Left renal pelvis (tissue), 4 donors: Measurements from ENCODE around the gene CDX1. TPM values are rescaled to one million over a fixed set of nuclear protein-coding genes. Genes with fewer than 3 reads are reported as not detected.

ENCODE experiments used
- DNase-seq, 4 donors: peaks; one replicate each; pipeline ENCODE4 v3.0.0-alpha.2; 2013; ENCODE audit warnings: low read depth in 4 of 4, low spot score in 3 of 4
- polyA plus RNA-seq, 4 donors: library from polyadenylated mRNA; unstranded; fragments of 120-200 nt; gene quantifications; one replicate each; pipeline ENCODE4 v1.2.1, GENCODE V29; 2013; ENCODE audit not compliant: insufficient read length in 4 of 4

CDX1 gene
- polyA plus RNA-seq, 4 donors, result 0.10 to 0.73 (median 0.53) TPM

DNA sequence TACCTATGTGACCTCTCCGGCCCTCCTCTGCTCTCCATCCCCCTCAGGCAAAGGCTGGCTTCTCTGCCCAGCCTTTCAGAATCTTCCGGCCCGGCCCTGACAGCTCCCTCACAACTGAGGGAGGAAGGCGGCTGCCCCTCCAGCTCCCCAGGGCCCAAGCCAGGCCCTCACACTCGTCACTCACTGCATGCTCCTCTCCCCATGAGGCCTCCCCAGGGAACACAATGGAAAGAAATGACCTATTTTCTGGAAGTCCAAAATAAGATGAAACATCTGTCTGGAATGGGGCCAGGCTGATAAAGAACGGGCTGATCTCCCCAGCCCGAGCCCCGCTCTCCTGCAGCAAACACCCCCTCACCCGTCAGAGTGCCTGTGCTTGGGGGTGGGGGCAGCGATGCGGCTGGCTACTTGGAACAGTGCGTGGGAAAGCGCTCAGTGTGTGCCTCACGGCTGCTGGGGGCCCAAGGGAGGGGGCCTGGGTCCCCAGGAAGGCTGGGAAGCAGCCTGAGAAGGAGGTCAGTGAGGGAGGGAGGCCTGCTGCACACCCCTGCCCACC is 22.3 kb upstream of the CDX1 start:
- no peak for DNase-seq

DNA sequence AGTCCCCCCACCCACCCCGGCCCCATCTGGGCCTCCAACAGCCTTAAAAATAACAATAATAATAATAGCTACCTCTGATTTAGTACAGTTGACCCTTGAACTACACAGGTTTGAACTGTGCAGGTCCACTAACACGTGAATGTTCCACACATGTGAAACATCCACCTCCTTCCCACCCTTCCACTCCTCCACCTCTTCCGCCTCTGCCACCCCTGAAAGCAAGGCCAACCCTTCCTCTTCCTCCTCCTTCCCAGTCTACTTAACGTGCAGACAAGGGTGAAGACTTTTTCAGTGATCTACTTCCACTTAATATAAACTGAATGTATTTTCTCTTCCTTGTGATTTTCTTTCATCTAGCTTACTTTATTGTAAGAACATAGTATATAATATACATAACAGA is 21.7 kb upstream of the CDX1 start:
- no peak for DNase-seq

DNA sequence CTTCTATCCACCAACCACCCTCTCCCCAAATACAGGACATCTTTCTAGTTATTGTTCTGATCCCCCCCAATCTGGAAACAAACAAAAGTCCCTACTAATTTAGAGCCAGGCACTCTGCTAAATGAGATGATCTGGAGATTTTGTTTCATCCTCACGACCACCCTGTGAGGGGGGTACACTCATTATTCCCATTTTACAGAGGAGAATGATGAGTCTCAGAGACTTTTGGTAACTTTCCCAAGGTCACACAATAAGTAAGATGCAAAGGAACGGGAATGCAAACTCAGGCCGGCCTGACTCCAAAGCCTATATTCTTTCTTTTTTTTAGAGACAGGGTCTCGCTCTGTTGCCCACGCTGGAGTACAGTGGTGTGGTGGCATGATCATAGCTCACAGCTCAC is 20.3 kb upstream of the CDX1 start:
- no peak for DNase-seq

DNA sequence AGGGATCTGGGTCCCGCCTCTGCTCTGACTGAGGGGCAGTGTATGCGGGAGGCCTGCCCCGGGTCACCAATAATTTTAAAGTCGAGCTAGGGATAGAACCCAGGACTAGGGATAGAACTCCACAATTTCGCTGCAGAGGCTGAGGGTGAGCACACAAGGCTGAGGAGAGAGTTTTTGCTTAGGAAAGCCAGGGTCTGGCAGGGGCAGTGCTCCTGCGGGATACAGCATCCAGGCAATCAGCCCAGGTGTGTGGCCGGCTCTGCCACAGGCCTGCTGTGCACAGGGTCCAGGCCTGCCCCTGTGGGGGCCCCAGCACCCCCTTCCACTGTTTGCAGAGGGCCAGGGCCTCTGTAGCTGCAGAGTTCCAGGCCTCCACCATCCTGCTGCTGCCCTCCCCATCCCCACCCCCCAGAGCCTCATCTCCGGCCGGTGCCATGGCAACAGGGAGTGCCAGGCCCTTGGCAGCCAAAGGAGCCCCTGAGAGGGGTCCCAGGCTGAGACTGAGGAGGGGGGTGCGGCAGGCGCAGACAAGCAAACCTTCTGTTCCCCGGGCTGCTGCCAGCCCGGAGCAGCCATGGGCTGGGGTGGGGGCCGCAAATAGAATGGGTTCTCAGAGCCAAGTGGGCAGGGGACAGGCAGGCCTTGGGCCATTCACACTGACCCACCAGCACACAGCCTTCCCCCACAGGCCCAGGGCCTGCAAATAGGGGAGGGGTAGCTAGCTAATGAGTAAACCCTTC is 19.5 kb upstream of the CDX1 start:
- DNase-seq, result no peak

DNA sequence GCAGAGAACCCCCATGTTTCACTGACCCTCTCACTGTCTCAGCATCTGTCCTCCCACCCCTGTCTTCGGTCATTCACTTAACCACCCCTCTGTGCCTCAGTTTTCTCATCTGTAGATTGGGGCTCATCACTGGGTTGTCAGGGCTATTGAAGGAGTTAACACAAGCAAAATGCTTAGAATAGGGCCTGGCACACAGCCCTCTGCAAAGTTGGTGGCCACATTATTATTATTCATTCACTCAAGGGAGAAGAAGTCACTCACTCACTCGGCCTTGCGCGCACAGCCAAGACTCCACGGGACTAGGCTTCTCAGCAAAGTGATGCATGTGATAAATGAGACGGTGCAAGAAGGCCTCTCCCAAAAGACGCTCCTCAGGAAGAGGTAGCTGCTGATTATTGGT is 18.9 kb upstream of the CDX1 start:
- no peak for DNase-seq

DNA sequence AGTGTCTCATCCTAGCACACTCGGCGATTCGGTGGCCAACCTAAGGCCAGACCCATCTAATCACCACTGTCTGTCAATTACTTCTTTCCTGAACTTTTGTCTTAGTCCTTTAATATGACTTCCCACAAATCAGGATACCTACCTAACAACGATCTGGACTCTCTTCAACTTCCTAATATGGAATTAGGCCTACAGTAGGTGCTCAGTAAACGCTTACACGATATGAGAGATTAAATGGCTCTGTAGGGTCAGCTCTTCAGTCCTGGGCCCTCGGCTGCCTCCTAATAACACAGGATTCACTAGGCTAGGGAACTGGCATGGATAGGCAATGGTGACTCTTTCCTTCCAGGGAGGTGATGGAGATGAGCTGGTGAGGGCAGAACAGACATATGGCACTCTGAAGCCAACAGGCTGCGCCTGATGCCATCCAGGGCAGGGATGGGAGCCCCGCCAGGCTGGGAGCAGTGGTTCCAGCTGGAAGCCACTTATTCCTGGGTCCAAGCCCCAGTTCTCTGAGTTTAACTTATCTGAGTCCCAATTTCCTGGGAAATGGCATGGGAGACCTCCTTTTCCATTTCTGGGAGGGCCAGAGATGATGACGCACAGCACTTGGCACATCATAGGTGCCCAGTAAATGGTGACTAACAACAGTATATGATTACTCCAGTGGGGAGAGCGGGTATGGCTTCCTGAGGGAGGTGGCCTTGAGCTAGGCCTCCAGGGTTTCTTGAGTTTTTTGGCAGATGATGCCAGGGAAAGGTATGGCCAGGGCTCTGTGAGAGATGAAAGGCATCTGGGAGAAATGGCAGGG is 18.3 kb upstream of the CDX1 start:
- no peak for DNase-seq

DNA sequence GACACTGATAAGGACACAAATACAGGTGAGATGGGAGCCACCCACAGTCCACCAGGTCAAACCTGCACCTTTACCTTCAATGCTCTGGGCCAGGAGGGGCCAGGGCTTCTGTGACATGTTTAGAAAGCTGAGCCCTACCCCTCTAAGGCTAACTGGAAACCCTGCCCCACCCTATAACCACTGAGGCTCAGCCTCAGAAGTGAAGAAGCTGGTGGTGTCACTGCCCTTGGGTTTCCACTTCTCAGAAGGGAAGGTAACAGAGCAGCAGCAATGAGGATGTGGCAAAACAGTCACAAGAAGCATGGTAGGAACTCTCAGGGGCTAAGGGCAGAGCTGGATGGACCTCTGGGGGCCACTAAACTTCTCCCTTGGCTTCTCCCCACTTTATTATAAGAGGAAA is 17.0 kb upstream of the CDX1 start:
- no peak for DNase-seq

DNA sequence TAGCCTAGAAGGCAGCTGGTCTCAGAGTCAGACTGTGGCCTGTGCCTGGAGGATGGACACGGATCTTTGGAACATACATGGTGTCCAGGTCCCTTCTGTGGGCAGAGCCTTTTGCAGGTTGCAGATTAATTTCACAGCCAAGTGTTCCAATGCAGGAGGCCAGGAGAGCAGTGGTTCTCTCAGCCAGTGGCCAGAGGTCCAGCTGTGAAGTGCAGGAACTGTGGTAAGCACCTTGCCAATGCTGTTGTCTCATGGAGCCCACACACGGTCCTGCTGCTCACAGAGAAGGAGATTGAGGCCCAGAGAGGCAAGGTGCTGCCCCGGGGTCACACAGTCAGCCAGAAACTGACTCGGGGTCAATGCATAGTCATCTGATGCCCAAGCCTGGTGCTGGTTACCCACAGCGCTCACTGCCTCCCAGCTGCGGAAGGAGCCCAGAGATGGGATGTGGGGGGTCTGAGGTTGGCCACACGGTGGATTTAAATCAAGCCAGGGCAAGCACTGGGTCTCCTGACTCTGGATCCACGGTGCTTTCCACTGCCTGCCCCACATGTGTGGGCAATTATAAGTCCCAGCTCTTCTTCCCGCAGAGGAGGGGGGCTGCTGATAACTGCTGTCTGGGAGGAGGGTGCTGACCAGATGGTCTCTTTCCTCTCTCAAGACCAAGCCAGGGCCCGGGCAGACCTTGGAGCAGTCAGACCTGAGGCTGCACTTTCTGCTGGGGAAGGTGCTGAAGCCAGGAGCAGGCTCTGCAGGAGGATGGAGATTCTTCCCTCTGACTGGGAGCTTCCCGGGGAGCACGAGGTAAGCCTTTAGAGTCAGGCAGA is 13.7 kb upstream of the CDX1 start:
- no peak for DNase-seq

DNA sequence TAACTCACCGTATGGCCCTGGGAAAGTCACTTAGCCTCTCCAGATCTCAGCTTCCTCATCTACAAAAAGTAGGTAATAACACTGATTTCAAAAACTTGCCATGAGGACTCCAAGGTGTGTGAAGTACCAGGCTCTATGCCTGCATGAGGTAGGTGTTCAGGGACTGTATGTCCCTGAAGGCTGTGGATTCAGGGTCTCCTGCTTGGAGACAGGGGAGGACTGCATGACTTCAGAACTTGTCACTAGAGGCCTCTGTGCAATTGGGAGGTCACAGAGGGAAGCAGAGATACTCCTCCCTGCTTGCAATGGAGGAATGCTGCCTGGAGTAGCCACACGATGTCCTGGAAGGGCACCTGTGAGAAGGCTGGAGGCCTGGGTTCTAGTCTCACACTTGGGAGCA is 13.1 kb upstream of the CDX1 start:
- no peak for DNase-seq

DNA sequence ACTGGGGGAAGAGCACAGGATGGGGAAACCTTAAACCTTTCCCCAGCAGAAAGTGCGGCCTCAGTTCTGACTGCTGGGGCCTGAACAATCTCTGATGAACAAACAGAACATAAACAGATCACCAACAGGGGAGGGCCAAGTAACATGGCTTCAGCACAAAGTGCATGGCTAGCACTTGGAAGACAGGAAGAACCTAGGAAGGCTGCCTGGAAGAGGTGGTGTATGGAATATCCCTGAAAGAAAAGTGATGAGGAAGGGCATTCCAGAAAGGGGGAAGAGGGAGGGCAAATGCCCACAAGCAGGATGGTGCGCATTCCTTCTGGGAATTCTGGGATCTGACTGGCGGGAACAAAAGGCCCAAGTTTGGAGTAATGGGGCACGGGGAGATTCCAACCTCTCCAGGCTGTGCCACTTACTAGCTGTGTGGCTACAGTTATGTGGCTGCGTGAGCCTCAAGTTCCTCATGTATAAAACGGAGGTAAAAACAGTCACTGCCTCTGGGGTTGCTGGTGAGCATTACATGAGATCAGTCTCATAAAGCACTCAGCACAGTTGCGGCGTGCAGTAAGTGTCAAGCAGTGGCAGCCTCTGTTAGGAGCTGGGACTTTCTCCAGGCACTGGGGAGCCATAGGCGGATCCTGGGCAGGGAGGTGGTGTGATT is 12.5 kb upstream of the CDX1 start:
- no peak for DNase-seq

DNA sequence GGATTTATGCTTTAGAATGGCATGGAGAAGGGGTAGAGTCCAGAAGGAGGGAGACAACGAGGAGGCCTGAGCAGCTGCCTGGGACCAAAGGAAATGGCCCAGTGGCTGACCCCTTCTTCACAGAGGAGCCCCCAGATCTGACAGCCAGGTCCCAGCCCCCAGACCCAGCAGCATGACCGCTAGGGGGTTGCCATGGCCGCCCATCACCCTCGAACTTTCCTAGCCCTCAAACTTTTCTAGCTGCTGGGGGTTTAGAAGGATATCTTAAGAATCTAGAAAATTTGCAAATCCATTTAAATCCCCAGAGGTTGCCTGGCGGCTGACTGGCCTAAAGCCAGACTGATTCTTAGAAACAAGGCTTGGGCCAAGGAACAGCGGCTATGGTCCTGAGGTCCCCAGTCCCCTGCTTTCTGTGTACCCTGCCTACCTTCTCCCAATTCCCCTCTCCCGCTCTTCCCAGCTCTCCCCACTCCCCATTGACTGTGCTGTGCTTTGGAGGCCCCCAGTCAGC is 11.9 kb upstream of the CDX1 start:
- DNase-seq, result no peak

DNA sequence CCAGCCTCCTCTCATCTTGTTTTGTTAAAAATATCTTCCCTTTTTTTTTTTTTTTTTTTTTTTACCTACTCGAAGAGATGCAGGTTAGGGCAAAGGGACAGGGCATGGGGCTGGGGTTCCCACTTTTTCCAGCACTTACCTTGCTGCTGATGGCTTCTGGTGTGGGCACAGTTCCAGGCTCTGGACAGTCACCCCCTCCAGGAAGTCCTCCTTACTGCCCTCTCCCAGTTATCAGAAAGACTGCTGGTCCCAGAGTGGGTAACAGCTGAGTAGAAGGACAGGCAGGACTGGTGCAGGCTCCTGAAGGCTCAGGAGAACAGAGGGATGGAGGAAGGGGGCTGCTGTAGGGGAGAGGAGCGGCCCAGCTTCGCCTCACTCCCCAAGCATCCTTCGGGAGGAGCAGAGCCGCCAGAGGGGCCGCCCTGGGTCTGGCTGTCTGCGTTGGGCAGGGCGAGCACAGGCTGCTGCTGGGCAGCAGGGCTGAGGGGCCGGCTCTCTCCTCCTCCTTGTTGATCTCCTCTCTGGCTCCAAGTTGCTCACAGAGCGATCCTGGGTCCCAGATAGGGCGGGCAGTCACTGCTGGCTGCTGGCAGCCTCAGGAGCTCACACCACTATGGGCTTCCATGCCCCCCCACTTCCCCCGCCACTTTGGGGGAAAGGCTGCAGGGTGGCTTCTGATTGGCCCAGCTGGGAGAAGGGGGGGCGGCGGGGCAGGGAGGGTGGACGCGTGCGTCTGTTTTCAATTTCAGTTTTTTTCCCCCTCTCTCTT is 11.1 kb upstream of the CDX1 start, which contains the start of gene PDGFRB:
Gene PDGFRB (minus strand): TSS at position 588 of the 769 bp plus-strand sequence. CDS start 18,798 bp downstream, outside the sequence.
- DNase-seq, result peak in 2 of 4 donors; percentile 70 to 71

DNA sequence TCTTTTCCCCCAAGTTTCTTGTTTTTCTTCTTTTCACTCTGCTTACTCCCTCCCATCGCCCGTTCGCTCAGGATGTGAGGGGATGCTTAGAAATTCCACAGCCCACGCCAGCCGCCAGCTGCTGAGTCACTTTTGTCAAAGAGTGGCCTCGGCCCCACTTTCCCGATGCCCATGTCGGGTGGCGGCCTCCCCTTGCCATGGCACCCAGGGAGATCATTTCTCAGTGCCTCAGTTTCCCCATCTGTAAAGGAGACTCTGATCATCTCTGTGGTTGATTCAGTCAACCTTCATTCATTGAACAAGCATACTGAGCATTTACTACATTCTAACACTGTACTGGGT is 10.6 kb upstream of the CDX1 start:
- DNase-seq, result no peak

DNA sequence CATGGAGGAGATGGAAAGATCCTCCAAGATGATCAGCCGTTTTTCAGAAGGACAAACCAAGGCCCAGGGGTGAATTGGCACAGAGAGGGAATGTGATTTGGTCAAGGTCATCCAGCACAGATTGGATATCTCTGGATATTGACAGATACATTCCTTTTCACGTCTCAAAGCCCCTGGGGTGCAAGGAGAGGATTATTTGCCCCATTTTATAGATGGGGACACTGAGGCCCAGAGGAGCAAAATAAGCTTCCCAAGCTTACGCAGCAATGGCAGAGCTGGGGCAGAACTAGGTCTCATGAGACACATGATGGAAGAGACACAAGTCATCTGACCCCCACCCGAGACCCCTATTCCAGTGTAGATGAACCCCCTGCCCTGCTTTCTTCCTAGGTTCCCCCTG is 10.0 kb upstream of the CDX1 start:
- no peak for DNase-seq

DNA sequence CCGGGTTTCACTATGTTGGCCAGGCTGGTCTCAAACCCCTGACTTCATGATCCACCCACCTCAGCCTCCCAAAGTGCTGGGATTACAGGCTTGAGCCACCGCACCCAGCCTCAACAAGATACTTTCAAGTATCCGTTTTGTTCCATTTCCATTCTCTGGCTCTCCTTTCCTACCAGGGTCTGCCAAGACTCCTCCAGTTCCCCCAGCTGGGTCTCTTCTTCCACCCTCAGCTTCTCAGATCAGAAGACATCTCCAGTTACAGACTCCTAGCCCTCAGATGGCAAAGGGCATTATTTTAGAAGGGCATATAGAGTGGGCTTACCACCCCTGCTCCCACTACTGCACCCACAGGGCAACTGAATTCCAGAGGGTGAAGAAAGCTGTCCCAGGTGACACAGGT is 9.4 kb upstream of the CDX1 start:
- no peak for DNase-seq

DNA sequence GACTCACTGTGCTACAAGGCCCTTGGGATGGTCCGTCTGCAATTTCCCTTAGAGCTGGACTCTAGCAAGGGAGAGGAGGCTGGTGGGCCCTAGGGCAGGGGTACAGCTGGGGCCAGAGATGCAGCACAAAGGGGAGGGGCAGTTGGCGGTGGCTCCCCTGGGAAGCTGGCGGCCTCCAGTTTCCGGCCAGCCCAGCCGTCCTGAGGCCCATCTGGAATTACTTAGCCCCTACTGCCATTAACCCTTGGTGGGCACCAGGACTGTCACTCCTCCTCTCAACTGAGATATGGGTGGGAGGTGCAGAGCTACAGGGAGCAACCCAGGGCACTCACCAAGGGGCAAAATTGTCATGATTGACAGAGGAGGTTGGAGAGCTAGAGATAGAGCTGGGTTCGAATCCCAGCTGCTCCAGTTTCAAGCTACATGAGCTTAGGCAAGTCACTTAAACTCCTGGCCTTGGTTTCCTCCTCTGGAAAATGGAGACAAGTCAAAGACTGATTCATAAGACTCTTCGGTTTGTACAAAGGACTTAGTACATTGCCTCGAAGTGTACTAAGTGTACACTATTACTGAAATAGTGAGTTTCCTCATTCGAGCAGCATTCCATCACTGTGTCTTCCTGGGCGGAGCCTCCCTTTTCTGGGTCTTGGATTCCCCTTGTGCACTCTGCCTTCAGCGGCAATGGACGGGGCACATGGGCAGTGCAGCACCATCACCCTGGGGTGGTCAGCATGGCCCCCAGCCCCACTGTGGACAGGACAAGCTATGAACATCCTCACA is 8.2 kb upstream of the CDX1 start:
- DNase-seq, result no peak

DNA sequence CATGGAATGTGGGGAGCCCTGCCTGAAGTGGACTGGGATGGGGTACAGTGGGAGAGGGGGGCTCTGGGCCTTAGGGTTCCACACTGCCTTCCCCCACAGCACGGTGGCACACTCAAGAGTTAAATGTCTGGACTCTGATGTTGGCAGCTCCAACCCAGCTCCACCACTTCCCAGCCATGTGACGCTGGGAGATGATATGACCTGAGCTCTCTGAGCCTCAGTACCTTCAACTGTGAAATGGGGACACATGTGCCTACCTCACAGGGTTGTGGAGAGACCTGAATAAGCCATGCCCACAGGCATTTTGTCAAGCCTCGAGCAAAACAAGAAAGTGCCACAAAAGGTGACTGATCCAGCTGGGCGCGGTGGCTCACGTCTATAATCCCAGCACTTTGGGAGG is 7.5 kb upstream of the CDX1 start:
- no peak for DNase-seq

DNA sequence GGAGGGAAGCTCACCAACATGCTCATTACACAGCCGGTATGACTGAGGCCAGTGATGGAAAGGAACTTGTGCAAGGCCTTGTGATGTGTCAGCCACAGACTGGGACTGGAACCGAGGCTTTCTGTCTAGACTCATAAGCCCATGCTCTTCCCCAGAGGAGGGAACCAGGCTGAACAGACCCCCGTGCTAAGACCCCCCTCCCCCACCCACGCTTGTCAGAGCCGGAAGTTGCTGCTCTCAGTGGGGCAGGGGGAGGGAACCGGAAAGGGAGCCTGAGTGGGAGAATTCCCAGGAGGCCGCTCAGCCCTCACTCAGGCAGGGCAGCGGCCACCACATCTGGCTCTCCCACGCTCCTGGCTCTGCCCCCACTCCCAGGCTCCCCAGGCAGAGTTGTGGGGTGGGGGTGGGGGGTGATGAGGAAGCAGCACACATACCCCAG is 6.8 kb upstream of the CDX1 start:
- DNase-seq, result peak in 1 of 4 donors; percentile 68
